HepG2 (cell line): ENCODE results near the gene CBLC. TPM values are rescaled to one million over a fixed set of nuclear protein-coding genes. Genes with fewer than 3 reads are reported as not detected.
A peak's percentile ranks its signal among the peaks of the same experiment; 100 is the strongest.

Source experiments
- ATAC-seq: fragments of 200-7000 bp; cut with Tn5 transposase; 3 replicates; pipeline ENCODE4 v1.9.1; 2020; ENCODE audit warnings: mild to moderate bottlenecking, moderate library complexity
- BruUV-seq: library from RNA; stranded (reverse); fragments of 400-500 nt; replicated peaks from 2 replicates; lab custom pipeline; 2021; lab: Mats Ljungman, UMichigan
- CTCF ChIA-PET: fragments of 300-600 bp; formaldehyde crosslinking; extraction: SDS; loops from one replicate; lab custom pipeline; 2021; ENCODE audit warnings: low total read pairs, inconsistent platforms, low intra/inter-chr PET ratio; lab: Yijun Ruan, JAX
- POLR2A ChIA-PET: fragments of 350-600 bp; sonication (Branson Sonifier 250); formaldehyde crosslinking; loops from one replicate; lab custom pipeline; 2020; ENCODE audit warnings: antibody characterized with exemption, inconsistent platforms; lab: Yijun Ruan, JAX
- DNase-seq: peaks from one replicate; pipeline ENCODE4 v3.0.0-alpha.2; 2015; ENCODE audit warnings: low spot score
- FAIRE-seq: peaks from 3 replicates; lab custom pipeline; 2011; peaks lifted over from hg19 to GRCh38; lab: Jason Lieb, UNC
- H2AFZ ChIP-seq: one replicate; pipeline ENCODE4 v1.6.1; 2011; ENCODE audit warnings: low read length, inconsistent platforms
- H3K27ac ChIP-seq: fragments of 300-600 bp; 3 replicates; pipeline ENCODE4 v1.8.0; 2011; ENCODE audit warnings: mixed run types, mild to moderate bottlenecking, mixed read lengths, low read length, inconsistent platforms; ENCODE audit not compliant: insufficient read depth; ENCODE audit errors: extremely low read length
- H3K27me3 ChIP-seq, 2 experiments: fragments of 200-600 bp in 1 of 2; 2 replicates in 1 of 2; 3 replicates in 1 of 2; pipeline versions ENCODE4 v1.6.0 to v1.8.0; 2011; ENCODE audit warnings: low read length in 2 of 2, mild to moderate bottlenecking in 2 of 2, moderate library complexity in 2 of 2, inconsistent platforms in 1 of 2; ENCODE audit not compliant: insufficient read depth in 2 of 2, control insufficient read depth in 1 of 2
- H3K36me3 ChIP-seq, 2 experiments: fragments of 200-600 bp in 1 of 2; replicated peaks in 1 of 2; 2 replicates in 1 of 2; 3 replicates in 1 of 2; pipeline versions ENCODE4 v1.5.1 to v1.8.0; 2011; ENCODE audit warnings: low read length in 2 of 2, inconsistent platforms in 1 of 2; ENCODE audit not compliant: insufficient read depth in 2 of 2, control insufficient read depth in 1 of 2
- H3K4me1 ChIP-seq: 2 replicates; pipeline ENCODE4 v1.5.1; 2012; ENCODE audit warnings: low read length, inconsistent platforms; ENCODE audit not compliant: insufficient read depth
- H3K4me2 ChIP-seq: 2 replicates; pipeline ENCODE4 v1.6.0; 2011; ENCODE audit warnings: low read depth, low read length, inconsistent platforms
- H3K4me3 ChIP-seq, 3 experiments: fragments of 200-600 bp in 1 of 3; sonication (generic), shearing (Covaris generic) in 1 of 3; replicated peaks in 1 of 3; 2 replicates each; pipeline ENCODE4 v1.5.1; 2011 to 2016; ENCODE audit warnings: low read length in 3 of 3, inconsistent platforms in 2 of 3, low read depth in 2 of 3, mild to moderate bottlenecking in 2 of 3, control low read depth in 1 of 3, mixed read lengths in 1 of 3; ENCODE audit not compliant: insufficient read depth in 1 of 3
- H3K79me2 ChIP-seq: one replicate; pipeline ENCODE4 v1.6.1; 2011; ENCODE audit warnings: low read length, inconsistent platforms; ENCODE audit not compliant: insufficient read depth
- H3K9ac ChIP-seq: 2 replicates; pipeline ENCODE4 v1.6.0; 2011; ENCODE audit warnings: mild to moderate bottlenecking, low read depth, low read length, inconsistent platforms; ENCODE audit not compliant: insufficient read depth
- H3K9me3 ChIP-seq: 2 replicates; pipeline ENCODE4 v1.5.1; 2012; ENCODE audit warnings: mild to moderate bottlenecking, low read length
- H4K20me1 ChIP-seq: 2 replicates; pipeline ENCODE4 v1.6.0; 2011; ENCODE audit warnings: inconsistent platforms, mild to moderate bottlenecking, low read length, moderate library complexity; ENCODE audit not compliant: insufficient read depth
- MED1 ChIP-seq: sonication (generic); formaldehyde crosslinking; IDR thresholded peaks from 2 replicates; pipeline ENCODE4 v1.4.0; 2020; ENCODE audit warnings: missing genetic modification reagents
- SALL1 ChIP-seq: sonication (generic); formaldehyde crosslinking; IDR thresholded peaks from 2 replicates; pipeline ENCODE4 v1.8.0; 2022; ENCODE audit warnings: mild to moderate bottlenecking, missing genetic modification reagents
- ZFP91 ChIP-seq: sonication (generic); formaldehyde crosslinking; IDR thresholded peaks from 2 replicates; pipeline ENCODE4 v1.9.0; 2022; ENCODE audit warnings: missing genetic modification reagents, mild to moderate bottlenecking, borderline replicate concordance
- ZNF281 ChIP-seq: sonication (generic); formaldehyde crosslinking; IDR thresholded peaks from 2 replicates; pipeline ENCODE4 v1.4.0; 2020; ENCODE audit warnings: missing genetic modification reagents, borderline replicate concordance
- ZNF317 ChIP-seq: sonication (generic); formaldehyde crosslinking; IDR thresholded peaks from 2 replicates; pipeline ENCODE4 v1.5.0; 2020; ENCODE audit warnings: mild to moderate bottlenecking, missing genetic modification reagents
- WGBS: methylation state at CpG from one replicate; pipeline ENCODE4 v1.1.6; 2017; ENCODE audit warnings: low lambda C conversion rate; 5-methylcytosine and 5-hydroxymethylcytosine counted together
- in situ Hi-C: cut with HindIII; loops from 2 replicates; pipeline ENCODE4 v1.10.0; 2017; ENCODE audit warnings: low pct_unique_long_range_greater_than_20kb; ENCODE audit not compliant: extremely low pct_ligation_motif_present
- intact Hi-C: fragments of 100-400 bp; cut with micrococcal nuclease; formaldehyde crosslinking; loops from one replicate; pipeline ENCODE4 v1.10.0; 2022; ENCODE audit not compliant: unreplicated experiment
- polyA plus RNA-seq, 8 experiments: library from polyadenylated mRNA; depleted of rRNA in 3 of 8; stranded (reverse) in 7 of 8; unstranded in 1 of 8; fragments of >200 nt; fragmentation: Illumina TruSeq in 4 of 8; extraction: Trizol in 4 of 8; gene quantifications; 2 replicates each; pipeline versions ENCODE4 v1.2.1 to v1.2.3, GENCODE V29; 2011 to 2016; ENCODE audit warnings: low read depth in 4 of 8, missing spikeins in 1 of 8, mixed read lengths in 1 of 8; ENCODE audit not compliant: insufficient read depth in 1 of 8
- total RNA-seq, 5 experiments: library from RNA; depleted of rRNA; stranded (reverse); fragments of >200 nt; fragmentation: Illumina TruSeq; extraction: Trizol; gene quantifications; 2 replicates each; pipeline ENCODE4 v1.2.3, GENCODE V29; 2016; ENCODE audit warnings: low read depth in 1 of 5
- TF ChIP-seq, protein P1 (sequence below): sonication (generic); formaldehyde crosslinking; IDR thresholded peaks from 2 replicates; pipeline ENCODE4 v1.8.0; 2022; ENCODE audit warnings: missing genetic modification reagents, mild to moderate bottlenecking, borderline replicate concordance
- TF ChIP-seq, protein P2 (sequence below): sonication (generic); IDR thresholded peaks from 2 replicates; pipeline ENCODE4 v1.6.1; 2016; ENCODE audit warnings: low read depth, borderline replicate concordance
- TF ChIP-seq, protein P3 (sequence below): sonication (generic); formaldehyde crosslinking; IDR thresholded peaks from 2 replicates; pipeline ENCODE4 v1.8.0; 2022; ENCODE audit warnings: missing genetic modification reagents, mild to moderate bottlenecking, moderate library complexity, borderline replicate concordance

The CBLC gene
- total and polyA plus RNA-seq, 2 of the 13 experiments (the other 11 are each of a cell fraction or from before 2014, with no cell fraction given): 1.8 to 2.6 TPM

- in situ Hi-C loops (loop anchor here (5.0 to 10.0 kb wide), 2 partner anchors 54 to 162 kb away; no protein-coding TSS in a partner anchor), intact Hi-C loops (loop anchor here (10.0 kb wide), 1 partner anchor 106 kb away; the partner anchor contains the start of gene CLPTM1)
- Histone ChIP-seq H3K79me2 (peaks cover 72% of the 10 kb centered on the region), H3K27me3 (no peaks in the 10 kb centered on the region; a peak in 1 of 5 replicates), H3K9ac (peak overlapping the region; percentile 100), H4K20me1 (peaks cover 41% of the 10 kb centered on the region), H3K4me3 (peak overlapping the region; percentile 76 to 95 (median 84); a peak in 5 of 6 replicates), H3K9me3 (no peaks in the 10 kb centered on the region), H3K4me1 (peaks cover 46% of the 10 kb centered on the region), H3K4me2 (peak overlapping the region; percentile 95), H2AFZ (no peak overlapping the region), H3K27ac (peak overlapping the region; percentile 95), H3K36me3 (peaks cover 3 to 10% of the 10 kb centered on the region in 2 experiments; a peak in 3 of 5 replicates)
- ChIA-PET CTCF (no interaction called here), POLR2A (interaction anchor here (1.1 to 3.1 kb wide), 4 partner anchors 9 to 41 kb away, joined by 3 to 9 read pairs (median 5); partner anchors contain the start of gene TOMM40)
- WGBS: 33% methylated on average over 18 of the region's 18 CpGs
- BruUV-seq: no TSS peak
- ATAC-seq: no peak
- no peak for DNase-seq
- no peak for FAIRE-seq
- TF ChIP-seq, protein P1, sequence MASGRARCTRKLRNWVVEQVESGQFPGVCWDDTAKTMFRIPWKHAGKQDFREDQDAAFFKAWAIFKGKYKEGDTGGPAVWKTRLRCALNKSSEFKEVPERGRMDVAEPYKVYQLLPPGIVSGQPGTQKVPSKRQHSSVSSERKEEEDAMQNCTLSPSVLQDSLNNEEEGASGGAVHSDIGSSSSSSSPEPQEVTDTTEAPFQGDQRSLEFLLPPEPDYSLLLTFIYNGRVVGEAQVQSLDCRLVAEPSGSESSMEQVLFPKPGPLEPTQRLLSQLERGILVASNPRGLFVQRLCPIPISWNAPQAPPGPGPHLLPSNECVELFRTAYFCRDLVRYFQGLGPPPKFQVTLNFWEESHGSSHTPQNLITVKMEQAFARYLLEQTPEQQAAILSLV (CRISPR knock-in tag): 0 out of 2 replicates have a peak, but pooled peaks have one; percentile 24
- TF ChIP-seq ZFP91 (CRISPR knock-in tag): peak; percentile 22; the same call in 1 of the 2 replicates
- TF ChIP-seq SALL1 (CRISPR knock-in tag): 0 out of 2 replicates have a peak, but pooled peaks have one; percentile 8
- TF ChIP-seq ZNF281 (CRISPR knock-in tag): peak; percentile 57; the same call in 1 of the 2 replicates
- TF ChIP-seq, protein P2, sequence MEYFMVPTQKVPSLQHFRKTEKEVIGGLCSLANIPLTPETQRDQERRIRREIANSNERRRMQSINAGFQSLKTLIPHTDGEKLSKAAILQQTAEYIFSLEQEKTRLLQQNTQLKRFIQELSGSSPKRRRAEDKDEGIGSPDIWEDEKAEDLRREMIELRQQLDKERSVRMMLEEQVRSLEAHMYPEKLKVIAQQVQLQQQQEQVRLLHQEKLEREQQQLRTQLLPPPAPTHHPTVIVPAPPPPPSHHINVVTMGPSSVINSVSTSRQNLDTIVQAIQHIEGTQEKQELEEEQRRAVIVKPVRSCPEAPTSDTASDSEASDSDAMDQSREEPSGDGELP: peak; percentile 37; the same call in 1 of the 2 replicates
- no peak for TF ChIP-seq ZNF317 (CRISPR knock-in tag)
- no peak for TF ChIP-seq MED1 (CRISPR knock-in tag)
- TF ChIP-seq, protein P3, sequence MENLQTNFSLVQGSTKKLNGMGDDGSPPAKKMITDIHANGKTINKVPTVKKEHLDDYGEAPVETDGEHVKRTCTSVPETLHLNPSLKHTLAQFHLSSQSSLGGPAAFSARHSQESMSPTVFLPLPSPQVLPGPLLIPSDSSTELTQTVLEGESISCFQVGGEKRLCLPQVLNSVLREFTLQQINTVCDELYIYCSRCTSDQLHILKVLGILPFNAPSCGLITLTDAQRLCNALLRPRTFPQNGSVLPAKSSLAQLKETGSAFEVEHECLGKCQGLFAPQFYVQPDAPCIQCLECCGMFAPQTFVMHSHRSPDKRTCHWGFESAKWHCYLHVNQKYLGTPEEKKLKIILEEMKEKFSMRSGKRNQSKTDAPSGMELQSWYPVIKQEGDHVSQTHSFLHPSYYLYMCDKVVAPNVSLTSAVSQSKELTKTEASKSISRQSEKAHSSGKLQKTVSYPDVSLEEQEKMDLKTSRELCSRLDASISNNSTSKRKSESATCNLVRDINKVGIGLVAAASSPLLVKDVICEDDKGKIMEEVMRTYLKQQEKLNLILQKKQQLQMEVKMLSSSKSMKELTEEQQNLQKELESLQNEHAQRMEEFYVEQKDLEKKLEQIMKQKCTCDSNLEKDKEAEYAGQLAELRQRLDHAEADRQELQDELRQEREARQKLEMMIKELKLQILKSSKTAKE (CRISPR knock-in tag): peak; percentile 30; the same call in 1 of the 2 replicates
Measured at GRCh38 chr19:44848812-44849447, 71.2 kb downstream of the CBLC start.
